Measurements from ENCODE around the gene TMEM132A.

The TMEM132A gene

DNA sequence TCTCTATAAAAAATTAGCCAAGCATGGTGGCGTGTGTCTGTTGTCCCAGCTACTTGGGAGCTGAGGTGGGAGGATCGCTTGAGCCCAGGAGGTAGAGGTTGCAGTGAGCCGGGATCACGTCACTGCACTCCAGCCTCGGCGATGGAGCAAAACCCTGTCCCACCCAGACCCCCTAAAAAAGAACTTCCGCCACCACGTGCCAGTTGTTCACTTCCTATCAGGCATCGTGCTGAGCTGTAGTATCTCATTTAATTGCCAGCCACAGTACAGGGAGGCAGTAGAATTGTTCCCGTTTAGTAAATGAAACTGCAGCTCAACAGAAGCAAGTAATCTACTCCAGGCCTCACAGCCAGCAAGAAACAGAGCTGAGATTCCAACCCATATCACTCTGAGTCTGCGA lies 3.0 kb upstream of the TMEM132A start:
- H3K4me1 ChIP-seq (ENCODE audit: control insufficient read depth in 2 of 2, insufficient read depth in 2 of 2, low read length in 2 of 2): peaks cover 12 to 17% of the 10 kb centered on the region in 2 donors

DNA sequence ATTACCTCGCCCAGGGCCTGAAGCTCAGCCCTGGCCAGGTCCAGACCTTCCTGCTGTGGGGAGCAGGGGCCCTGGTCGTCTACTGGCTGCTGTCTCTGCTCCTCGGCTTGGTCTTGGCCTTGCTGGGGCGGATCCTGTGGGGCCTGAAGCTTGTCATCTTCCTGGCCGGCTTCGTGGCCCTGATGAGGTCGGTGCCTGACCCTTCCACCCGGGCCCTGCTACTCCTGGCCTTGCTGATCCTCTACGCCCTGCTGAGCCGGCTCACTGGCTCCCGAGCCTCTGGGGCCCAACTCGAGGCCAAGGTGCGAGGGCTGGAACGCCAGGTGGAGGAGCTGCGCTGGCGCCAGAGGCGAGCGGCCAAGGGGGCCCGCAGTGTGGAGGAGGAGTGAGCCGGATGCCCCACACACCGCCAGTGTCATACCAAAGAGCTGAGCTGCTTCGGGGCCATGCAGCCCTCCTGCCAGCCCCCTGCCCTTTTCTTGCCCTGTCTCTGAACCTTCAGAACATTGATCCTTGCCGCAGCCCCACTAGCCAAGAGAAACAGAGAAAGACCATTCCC lies 2.4 kb upstream of the TMEM132A start:
- no peaks in the 10 kb centered on the region for H3K9me3 ChIP-seq (ENCODE audit: control insufficient read depth in 2 of 2, low read length in 2 of 2)
- H3K27me3 ChIP-seq (ENCODE audit: control insufficient read depth in 2 of 2, insufficient read depth in 2 of 2, low read length in 2 of 2): peaks cover 0 to 4% of the 10 kb centered on the region in 2 donors
- no peak overlapping the region for H3K4me3 ChIP-seq (ENCODE audit: low read length in 2 of 2)
- no peak overlapping the region for H3K27ac ChIP-seq (ENCODE audit: low read depth in 2 of 2, low read length in 2 of 2)
- no peak overlapping the region for H3K9ac ChIP-seq (ENCODE audit: low read depth in 1 of 2, low read length in 2 of 2)
- H3K36me3 ChIP-seq (ENCODE audit: control insufficient read depth in 2 of 2, insufficient read depth in 2 of 2, low read length in 2 of 2): peaks cover 20 to 35% of the 10 kb centered on the region in 2 donors
- H3K4me1 ChIP-seq (ENCODE audit: control insufficient read depth in 2 of 2, insufficient read depth in 2 of 2, low read length in 2 of 2): peaks cover 12% of the 10 kb centered on the region in 2 donors

More for the DNA sequence above, 3.0 kb upstream of the TMEM132A start:
- H3K27ac ChIP-seq (ENCODE audit: low read depth in 2 of 2, low read length in 2 of 2): no peak overlapping the region
- peaks cover 0 to 4% of the 10 kb centered on the region in 2 donors for H3K27me3 ChIP-seq (ENCODE audit: control insufficient read depth in 2 of 2, insufficient read depth in 2 of 2, low read length in 2 of 2)
- no peaks in the 10 kb centered on the region for H3K9me3 ChIP-seq (ENCODE audit: control insufficient read depth in 2 of 2, low read length in 2 of 2)
- H3K36me3 ChIP-seq (ENCODE audit: control insufficient read depth in 2 of 2, insufficient read depth in 2 of 2, low read length in 2 of 2): peaks cover 20 to 35% of the 10 kb centered on the region in 2 donors
- no peak overlapping the region for H3K9ac ChIP-seq (ENCODE audit: low read depth in 1 of 2, low read length in 2 of 2)
- H3K4me3 ChIP-seq (ENCODE audit: low read length in 2 of 2): no peak overlapping the region

DNA sequence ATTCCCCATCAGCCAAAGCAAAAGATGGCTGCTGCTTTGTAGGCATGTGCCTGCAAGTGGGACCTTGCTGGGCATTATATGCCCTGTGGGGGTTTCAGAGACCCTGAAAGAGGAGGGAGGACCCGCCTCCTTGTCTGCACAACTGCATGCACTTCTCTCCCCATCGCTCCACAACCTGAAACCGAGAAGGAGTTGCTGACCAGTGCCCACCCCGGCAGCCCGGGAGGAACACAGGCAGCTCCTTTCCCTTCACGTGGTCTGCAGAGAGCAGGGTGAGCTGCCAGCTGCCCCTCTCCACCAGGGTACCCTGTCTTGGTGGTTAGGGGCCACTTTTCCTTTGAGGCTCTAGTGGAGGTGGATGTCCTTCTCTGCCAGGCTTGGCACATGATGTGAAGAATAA lies 1.4 kb upstream of the TMEM132A start:
- Histone ChIP-seq H3K27me3 (ENCODE audit: control insufficient read depth in 2 of 2, insufficient read depth in 2 of 2, low read length in 2 of 2) (peaks cover 0 to 4% of the 10 kb centered on the region in 2 donors), H3K36me3 (ENCODE audit: control insufficient read depth in 2 of 2, insufficient read depth in 2 of 2, low read length in 2 of 2) (peaks cover 20 to 33% of the 10 kb centered on the region in 2 donors), H3K4me3 (ENCODE audit: low read length in 2 of 2) (no peak overlapping the region), H3K4me1 (ENCODE audit: control insufficient read depth in 2 of 2, insufficient read depth in 2 of 2, low read length in 2 of 2) (peaks cover 12% of the 10 kb centered on the region in 2 donors), H3K9me3 (ENCODE audit: control insufficient read depth in 2 of 2, low read length in 2 of 2) (no peaks in the 10 kb centered on the region), H3K27ac (ENCODE audit: low read depth in 2 of 2, low read length in 2 of 2) (no peak overlapping the region), H3K9ac (ENCODE audit: low read depth in 1 of 2, low read length in 2 of 2) (no peak overlapping the region)

- no peak overlapping the region for H3K9ac ChIP-seq (ENCODE audit: low read depth in 1 of 2, low read length in 2 of 2)
- peaks cover 0 to 4% of the 10 kb centered on the region in 2 donors for H3K27me3 ChIP-seq (ENCODE audit: control insufficient read depth in 2 of 2, insufficient read depth in 2 of 2, low read length in 2 of 2)
- peaks cover 12% of the 10 kb centered on the region in 2 donors for H3K4me1 ChIP-seq (ENCODE audit: control insufficient read depth in 2 of 2, insufficient read depth in 2 of 2, low read length in 2 of 2)
- H3K27ac ChIP-seq (ENCODE audit: low read depth in 2 of 2, low read length in 2 of 2): no peak overlapping the region
- peaks cover 20 to 31% of the 10 kb centered on the region in 2 donors for H3K36me3 ChIP-seq (ENCODE audit: control insufficient read depth in 2 of 2, insufficient read depth in 2 of 2, low read length in 2 of 2)
- H3K4me3 ChIP-seq (ENCODE audit: low read length in 2 of 2): no peak overlapping the region
- no peaks in the 10 kb centered on the region for H3K9me3 ChIP-seq (ENCODE audit: control insufficient read depth in 2 of 2, low read length in 2 of 2)
These were observed 934 bp upstream of the TMEM132A start for GRCh38 chr11:60923326-60923725.

DNA sequence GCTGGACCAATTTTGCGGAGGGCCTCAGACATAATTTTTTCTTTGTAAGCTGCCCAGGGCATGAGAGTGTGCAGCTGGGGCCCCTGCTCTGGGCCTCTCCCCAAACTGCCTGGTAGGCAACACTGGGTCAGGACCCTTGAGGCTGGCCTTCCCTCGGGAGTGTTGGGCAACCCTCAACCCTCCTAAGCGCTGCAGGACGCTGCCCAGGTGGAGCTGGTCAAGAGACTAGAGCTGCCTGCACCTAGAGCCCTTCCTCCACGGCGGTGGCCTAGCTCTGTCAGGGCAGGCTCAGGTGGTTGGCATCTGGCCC lies 505 bp upstream of the TMEM132A start:
- H3K27me3 ChIP-seq (ENCODE audit: control insufficient read depth in 2 of 2, insufficient read depth in 2 of 2, low read length in 2 of 2): peaks cover 0 to 4% of the 10 kb centered on the region in 2 donors
- H3K4me1 ChIP-seq (ENCODE audit: control insufficient read depth in 2 of 2, insufficient read depth in 2 of 2, low read length in 2 of 2): peaks cover 12% of the 10 kb centered on the region in 2 donors
- H3K9ac ChIP-seq (ENCODE audit: low read depth in 1 of 2, low read length in 2 of 2): no peak overlapping the region

DNA sequence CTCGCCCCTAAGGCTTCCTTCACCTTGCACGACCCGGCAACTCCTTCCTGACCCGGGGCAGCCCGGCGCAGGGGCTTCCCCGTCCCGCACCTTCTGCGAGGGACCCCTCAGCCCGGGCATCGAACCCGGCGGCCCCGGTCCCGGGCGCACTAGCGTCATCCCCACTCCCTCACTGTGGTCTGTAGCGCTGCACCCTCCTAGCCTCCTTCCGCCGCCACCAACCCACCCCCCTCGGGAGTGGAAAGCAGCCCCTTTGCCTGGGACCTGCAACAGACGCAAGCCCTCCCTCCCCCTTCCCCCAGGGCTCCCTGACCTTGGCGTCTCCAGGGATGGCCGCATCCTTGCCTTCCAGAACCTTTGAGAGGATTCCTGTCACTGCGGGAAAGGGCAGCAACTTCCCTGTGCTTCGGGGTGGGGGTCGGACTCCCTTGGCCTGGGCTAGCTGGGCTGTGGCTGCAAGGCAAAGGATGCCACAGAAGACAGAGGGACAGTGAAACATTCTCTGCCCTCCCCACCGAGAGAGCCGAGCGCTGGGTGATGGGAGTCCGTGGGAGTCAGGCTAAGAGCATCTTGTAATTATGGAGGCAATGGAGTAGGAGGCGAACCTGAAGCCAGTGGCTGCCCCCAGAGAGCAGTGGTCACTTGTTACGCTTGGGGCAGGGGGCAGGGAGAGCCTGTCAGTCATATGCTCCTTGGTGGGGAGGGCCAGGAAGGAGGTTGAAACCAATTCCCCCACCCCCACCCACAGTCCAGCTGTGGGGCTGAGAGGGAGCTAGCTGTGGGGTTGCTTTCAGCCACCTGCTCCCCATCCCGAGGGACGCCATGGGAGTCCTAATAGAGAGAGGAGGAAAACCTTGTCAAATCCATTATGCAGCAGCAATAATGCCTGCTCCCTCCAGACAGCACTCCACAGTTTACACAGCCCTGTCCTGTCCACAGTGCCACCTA lies 920 bp downstream of the TMEM132A start:
- no peak overlapping the region for H3K27ac ChIP-seq (ENCODE audit: low read depth in 2 of 2, low read length in 2 of 2)
- H3K4me3 ChIP-seq (ENCODE audit: low read length in 2 of 2): peak overlapping the region; percentile 51 to 61
- peaks cover 12% of the 10 kb centered on the region in 2 donors for H3K4me1 ChIP-seq (ENCODE audit: control insufficient read depth in 2 of 2, insufficient read depth in 2 of 2, low read length in 2 of 2)
- H3K27me3 ChIP-seq (ENCODE audit: control insufficient read depth in 2 of 2, insufficient read depth in 2 of 2, low read length in 2 of 2): peaks cover 0 to 4% of the 10 kb centered on the region in 2 donors
- H3K36me3 ChIP-seq (ENCODE audit: control insufficient read depth in 2 of 2, insufficient read depth in 2 of 2, low read length in 2 of 2): peaks cover 17 to 23% of the 10 kb centered on the region in 2 donors
- H3K9ac ChIP-seq (ENCODE audit: low read depth in 1 of 2, low read length in 2 of 2): peak overlapping the region; percentile 17 to 41
- H3K9me3 ChIP-seq (ENCODE audit: control insufficient read depth in 2 of 2, low read length in 2 of 2): no peaks in the 10 kb centered on the region

More for the DNA sequence above, 505 bp upstream of the TMEM132A start:
- H3K4me3 ChIP-seq (ENCODE audit: low read length in 2 of 2): peak overlapping the region; percentile 51 to 62
- no peak overlapping the region for H3K27ac ChIP-seq (ENCODE audit: low read depth in 2 of 2, low read length in 2 of 2)
- no peaks in the 10 kb centered on the region for H3K9me3 ChIP-seq (ENCODE audit: control insufficient read depth in 2 of 2, low read length in 2 of 2)
- peaks cover 20 to 31% of the 10 kb centered on the region in 2 donors for H3K36me3 ChIP-seq (ENCODE audit: control insufficient read depth in 2 of 2, insufficient read depth in 2 of 2, low read length in 2 of 2)

DNA sequence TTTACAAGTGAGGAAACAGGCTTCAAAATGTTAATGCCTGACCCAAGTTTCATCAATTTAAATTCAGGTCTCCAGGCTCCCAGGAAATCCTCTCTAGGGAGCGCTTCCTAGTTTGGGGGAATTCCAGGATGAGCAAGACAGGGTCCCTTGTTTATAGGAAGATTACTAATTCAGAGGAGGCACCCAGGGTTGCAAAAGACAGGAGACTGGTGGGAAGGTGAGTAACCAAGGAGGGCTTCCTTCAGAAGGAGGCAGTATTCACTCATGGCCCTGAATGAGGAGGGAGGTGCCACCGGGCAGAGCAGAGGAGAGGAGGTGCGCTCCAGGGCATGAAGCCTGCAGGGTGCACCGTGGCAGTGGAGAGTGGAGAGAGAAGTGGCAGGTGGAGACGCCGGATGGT lies 1.6 kb downstream of the TMEM132A start:
- no peak overlapping the region for H3K4me3 ChIP-seq (ENCODE audit: low read length in 2 of 2)
- peaks cover 12% of the 10 kb centered on the region in 2 donors for H3K4me1 ChIP-seq (ENCODE audit: control insufficient read depth in 2 of 2, insufficient read depth in 2 of 2, low read length in 2 of 2)
- H3K9me3 ChIP-seq (ENCODE audit: control insufficient read depth in 2 of 2, low read length in 2 of 2): no peaks in the 10 kb centered on the region
- peaks cover 0 to 4% of the 10 kb centered on the region in 2 donors for H3K27me3 ChIP-seq (ENCODE audit: control insufficient read depth in 2 of 2, insufficient read depth in 2 of 2, low read length in 2 of 2)
- H3K27ac ChIP-seq (ENCODE audit: low read depth in 2 of 2, low read length in 2 of 2): no peak overlapping the region
- peaks cover 10 to 17% of the 10 kb centered on the region in 2 donors for H3K36me3 ChIP-seq (ENCODE audit: control insufficient read depth in 2 of 2, insufficient read depth in 2 of 2, low read length in 2 of 2)
- no peak overlapping the region for H3K9ac ChIP-seq (ENCODE audit: low read depth in 1 of 2, low read length in 2 of 2)

DNA sequence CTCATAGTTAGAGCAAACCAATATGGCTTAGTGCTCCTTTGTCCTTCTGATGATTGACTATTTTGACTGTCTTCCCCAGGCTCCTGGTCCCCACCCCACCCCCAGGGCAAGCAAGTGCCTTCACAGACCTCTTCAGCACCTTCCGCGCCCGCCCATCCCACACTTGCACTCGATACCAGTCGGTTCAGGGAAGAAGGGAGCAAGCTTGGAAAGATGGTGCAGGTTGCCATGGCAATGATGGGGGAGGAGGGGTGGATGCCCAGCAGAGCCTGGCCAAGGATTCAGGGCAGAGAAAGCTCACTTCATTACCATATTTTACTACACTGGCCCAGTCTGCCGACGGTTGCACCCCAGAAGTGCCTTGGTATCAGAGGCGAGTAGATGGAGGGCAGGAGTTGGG lies 2.2 kb downstream of the TMEM132A start:
- no peak overlapping the region for H3K27ac ChIP-seq (ENCODE audit: low read depth in 2 of 2, low read length in 2 of 2)

DNA sequence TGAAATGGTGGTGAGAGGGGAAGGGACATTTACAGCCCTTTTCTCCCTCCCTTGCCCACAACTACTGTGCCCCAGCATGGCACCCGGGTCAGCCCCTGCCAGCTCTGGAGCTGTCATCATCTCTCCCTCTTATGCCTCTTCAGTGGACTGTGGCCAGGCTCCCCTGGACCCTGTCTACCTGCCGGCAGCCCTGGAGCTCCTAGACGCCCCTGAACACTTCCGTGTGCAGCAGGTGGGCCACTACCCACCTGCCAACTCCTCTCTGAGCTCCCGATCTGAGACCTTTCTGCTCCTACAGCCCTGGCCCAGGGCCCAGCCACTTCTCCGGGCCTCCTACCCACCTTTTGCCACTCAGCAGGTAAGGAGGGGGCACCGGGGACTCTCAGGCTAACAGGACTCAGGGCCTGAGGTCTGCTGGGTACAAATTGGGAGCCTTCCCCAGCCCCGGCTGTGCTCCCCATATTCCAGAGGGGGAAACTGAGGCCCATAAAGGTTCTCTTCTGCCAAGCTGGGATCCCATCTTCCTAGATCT lies 2.9 kb downstream of the TMEM132A start:
- Histone ChIP-seq H3K27me3 (ENCODE audit: control insufficient read depth in 2 of 2, insufficient read depth in 2 of 2, low read length in 2 of 2) (peaks cover 0 to 4% of the 10 kb centered on the region in 2 donors), H3K9me3 (ENCODE audit: control insufficient read depth in 2 of 2, low read length in 2 of 2) (no peaks in the 10 kb centered on the region), H3K4me1 (ENCODE audit: control insufficient read depth in 2 of 2, insufficient read depth in 2 of 2, low read length in 2 of 2) (peaks cover 12% of the 10 kb centered on the region in 2 donors), H3K4me3 (ENCODE audit: low read length in 2 of 2) (no peak overlapping the region), H3K36me3 (ENCODE audit: control insufficient read depth in 2 of 2, insufficient read depth in 2 of 2, low read length in 2 of 2) (peaks cover 2 to 4% of the 10 kb centered on the region in 2 donors), H3K27ac (ENCODE audit: low read depth in 2 of 2, low read length in 2 of 2) (no peak overlapping the region), H3K9ac (ENCODE audit: low read depth in 1 of 2, low read length in 2 of 2) (no peak overlapping the region)

More for the DNA sequence above, 2.2 kb downstream of the TMEM132A start:
- peaks cover 5 to 10% of the 10 kb centered on the region in 2 donors for H3K36me3 ChIP-seq (ENCODE audit: control insufficient read depth in 2 of 2, insufficient read depth in 2 of 2, low read length in 2 of 2)
- peaks cover 0 to 4% of the 10 kb centered on the region in 2 donors for H3K27me3 ChIP-seq (ENCODE audit: control insufficient read depth in 2 of 2, insufficient read depth in 2 of 2, low read length in 2 of 2)
- H3K9me3 ChIP-seq (ENCODE audit: control insufficient read depth in 2 of 2, low read length in 2 of 2): no peaks in the 10 kb centered on the region
- peaks cover 12% of the 10 kb centered on the region in 2 donors for H3K4me1 ChIP-seq (ENCODE audit: control insufficient read depth in 2 of 2, insufficient read depth in 2 of 2, low read length in 2 of 2)
- H3K9ac ChIP-seq (ENCODE audit: low read depth in 1 of 2, low read length in 2 of 2): no peak overlapping the region
- H3K4me3 ChIP-seq (ENCODE audit: low read length in 2 of 2): no peak overlapping the region

DNA sequence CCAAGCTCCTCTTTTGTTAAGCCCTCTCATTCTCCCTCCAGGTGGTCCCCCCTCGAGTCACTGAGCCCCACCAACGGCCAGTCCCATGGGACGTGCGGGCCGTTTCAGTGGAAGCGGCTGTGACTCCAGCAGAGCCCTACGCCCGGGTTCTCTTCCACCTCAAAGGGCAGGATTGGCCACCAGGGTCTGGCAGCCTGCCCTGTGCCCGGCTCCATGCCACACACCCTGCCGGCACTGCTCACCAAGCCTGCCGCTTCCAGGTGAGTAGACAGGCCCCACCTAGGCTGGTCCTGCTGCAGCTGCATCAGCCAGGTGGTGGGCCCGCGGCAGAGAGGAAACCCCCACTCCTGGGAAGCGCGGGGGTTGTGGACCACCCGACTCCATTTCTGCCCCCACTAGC lies 3.3 kb downstream of the TMEM132A start:
- no peak overlapping the region for H3K9ac ChIP-seq (ENCODE audit: low read depth in 1 of 2, low read length in 2 of 2)
- peaks cover 12% of the 10 kb centered on the region in 2 donors for H3K4me1 ChIP-seq (ENCODE audit: control insufficient read depth in 2 of 2, insufficient read depth in 2 of 2, low read length in 2 of 2)
- H3K27me3 ChIP-seq (ENCODE audit: control insufficient read depth in 2 of 2, insufficient read depth in 2 of 2, low read length in 2 of 2): peaks cover 0 to 4% of the 10 kb centered on the region in 2 donors
- no peaks in the 10 kb centered on the region for H3K9me3 ChIP-seq (ENCODE audit: control insufficient read depth in 2 of 2, low read length in 2 of 2)
- H3K4me3 ChIP-seq (ENCODE audit: low read length in 2 of 2): no peak overlapping the region
- H3K36me3 ChIP-seq (ENCODE audit: control insufficient read depth in 2 of 2, insufficient read depth in 2 of 2, low read length in 2 of 2): no peaks in the 10 kb centered on the region
- H3K27ac ChIP-seq (ENCODE audit: low read depth in 2 of 2, low read length in 2 of 2): no peak overlapping the region

Measured in mucosa of rectum (tissue), 2 donors.